GM19438 (cell line): ENCODE results near the gene FLRT1.

Source experiments
- ATAC-seq: cut with Tn5 transposase; IDR thresholded peaks from one replicate; pipeline ENCODE4 v1.9.1; 2021; ENCODE audit warnings: low read depth; ENCODE audit not compliant: unreplicated experiment

FLRT1 gene

GRCh38 chr11:64023712-64024710 is 11.7 kb upstream of the FLRT1 start:
- ATAC-seq: no peak

GRCh38 chr11:64025205-64025604 is 10.5 kb upstream of the FLRT1 start:
- ATAC-seq: no peak

- ATAC-seq: no peak
These were observed 9.0 kb upstream of the FLRT1 start for GRCh38 chr11:64026575-64027205.

GRCh38 chr11:64027651-64028397 is 7.9 kb upstream of the FLRT1 start:
- ATAC-seq: no peak

- ATAC-seq: no peak
These were observed 7.2 kb upstream of the FLRT1 start for GRCh38 chr11:64028398-64029115.

- no peak for ATAC-seq
These were observed 6.0 kb upstream of the FLRT1 start for GRCh38 chr11:64029773-64030172.

GRCh38 chr11:64031001-64031400 is 4.7 kb upstream of the FLRT1 start:
- ATAC-seq: no peak

- ATAC-seq: no peak
These were observed 3.7 kb upstream of the FLRT1 start for GRCh38 chr11:64032050-64032449.

GRCh38 chr11:64034411-64034811 is 1.3 kb upstream of the FLRT1 start:
- ATAC-seq: no peak

GRCh38 chr11:64035081-64035524 is 628 bp upstream of the FLRT1 start:
- ATAC-seq: no peak

- ATAC-seq: no peak
These were observed 626 bp downstream of the FLRT1 start for GRCh38 chr11:64036087-64037026.

GRCh38 chr11:64037027-64037634 is 1.4 kb downstream of the FLRT1 start:
- no peak for ATAC-seq

- no peak for ATAC-seq
These were observed 2.8 kb downstream of the FLRT1 start for GRCh38 chr11:64038500-64038899.

- ATAC-seq: no peak
These were observed 3.4 kb downstream of the FLRT1 start for GRCh38 chr11:64039012-64039665.

- ATAC-seq: no peak
These were observed 5.1 kb downstream of the FLRT1 start for GRCh38 chr11:64040684-64041322.

- no peak for ATAC-seq
These were observed 6.1 kb downstream of the FLRT1 start for GRCh38 chr11:64041846-64042245.

GRCh38 chr11:64042301-64042700 is 6.6 kb downstream of the FLRT1 start:
- no peak for ATAC-seq

GRCh38 chr11:64043545-64043944 is 7.8 kb downstream of the FLRT1 start:
- ATAC-seq: no peak
